ENCODE results near the gene TACR1. TPM values are rescaled to one million over a fixed set of nuclear protein-coding genes. Genes with fewer than 3 reads are reported as not detected.

Gene TACR1
- polyA plus RNA-seq, 1 of the 3 experiments (the other 2 are of a cell fraction) = under 0.01 TPM

DNA sequence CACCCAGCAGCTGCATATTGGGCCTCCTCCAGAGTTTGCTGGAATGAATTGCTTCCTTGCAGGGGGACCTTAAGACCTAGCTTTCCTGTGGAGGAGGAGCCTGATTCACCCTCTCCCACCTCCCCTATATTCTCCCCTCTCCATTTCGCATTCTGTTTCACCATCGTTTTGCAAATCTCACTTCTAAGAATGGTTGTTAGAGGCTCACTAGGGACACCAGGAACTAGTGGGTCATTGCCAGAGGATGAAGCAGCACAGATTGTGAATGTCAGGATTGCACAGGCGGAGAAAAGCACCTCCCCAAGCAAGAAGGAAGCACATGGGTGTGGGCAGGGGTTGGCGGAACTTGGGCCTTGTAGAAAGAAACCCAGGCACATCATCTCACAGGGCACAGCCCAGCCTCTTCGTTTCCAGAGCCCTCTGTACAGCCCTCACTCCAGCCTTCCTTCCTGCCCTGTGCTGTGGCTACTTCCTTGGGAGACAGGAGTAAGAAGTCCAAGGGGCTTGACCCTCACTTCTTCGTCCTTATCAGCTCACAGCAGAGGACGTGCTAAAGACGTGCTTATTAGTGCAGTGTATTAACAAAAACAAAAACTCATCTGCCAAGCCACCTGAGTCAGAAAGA lies 63.4 kb downstream of the TACR1 start:
- no peak overlapping the region for H3K4me3 ChIP-seq (ENCODE audit: low read depth in 2 of 2, low read length in 1 of 2)
- ChIA-PET POLR2A (interaction anchor here (0.6 kb wide), 1 partner anchor 18 kb away, joined by 3 read pairs; no protein-coding TSS in a partner anchor), CTCF (interaction anchor here (1.7 kb wide), 1 partner anchor 63 kb away, joined by 4 read pairs; the partner anchor contains the start of gene TACR1)
- H3K4me2 ChIP-seq = no peak overlapping the region
- H4K20me1 ChIP-seq (ENCODE audit: insufficient read depth) = no peaks in the 10 kb centered on the region
- H2AFZ ChIP-seq (ENCODE audit: low read depth) = no peak overlapping the region
- no peaks in the 10 kb centered on the region for H3K4me1 ChIP-seq (ENCODE audit: control insufficient read depth in 1 of 2, insufficient read depth in 2 of 2, low read depth in 1 of 2, low read length in 1 of 2)
- no peak overlapping the region for H3K27ac ChIP-seq (ENCODE audit: low read depth in 2 of 2, low read length in 1 of 2)
- no peaks in the 10 kb centered on the region for H3K79me2 ChIP-seq (ENCODE audit: insufficient read depth)
- no peaks in the 10 kb centered on the region for H3F3A ChIP-seq (replicated peaks; ENCODE audit: insufficient read depth)
- no peaks in the 10 kb centered on the region for H3K27me3 ChIP-seq (ENCODE audit: insufficient read depth)
- DNase-seq = no peak
- no peaks in the 10 kb centered on the region for H3K36me3 ChIP-seq (replicated peaks in 1 of 2; ENCODE audit: control insufficient read depth in 1 of 2, insufficient read depth in 2 of 2, low read length in 1 of 2)
- no peak for TF ChIP-seq ELF1 (IDR thresholded peaks at IDR 0.05)
- no peaks in the 10 kb centered on the region for H3K9me2 ChIP-seq
- 49% methylated on average over 8 of the region's 8 CpGs for WGBS (ENCODE audit: low lambda C conversion rate)
- no peak overlapping the region for H3K9ac ChIP-seq
- no peaks in the 10 kb centered on the region for H3K9me3 ChIP-seq

DNA sequence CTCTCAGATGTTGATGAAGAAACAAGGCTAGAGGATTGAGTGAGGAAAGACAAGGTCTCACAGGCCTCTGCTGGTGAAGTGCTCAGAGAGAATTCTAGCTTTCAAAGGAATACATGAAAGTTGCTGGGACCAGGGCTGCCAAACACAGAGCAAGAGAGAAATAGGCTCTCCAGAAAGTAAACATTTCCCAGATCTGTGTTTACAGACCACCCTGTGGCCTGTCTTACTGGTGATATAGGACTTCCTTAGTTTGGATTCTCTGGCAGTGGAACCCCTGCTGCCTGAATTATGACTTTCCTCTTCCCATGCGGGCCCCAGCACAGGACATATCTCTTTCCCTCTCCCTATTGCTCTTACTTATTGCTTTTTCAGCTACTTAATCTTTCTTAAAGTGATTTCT lies 64.5 kb downstream of the TACR1 start:
- no peaks in the 10 kb centered on the region for H3K36me3 ChIP-seq (replicated peaks in 1 of 2; ENCODE audit: control insufficient read depth in 1 of 2, insufficient read depth in 2 of 2, low read length in 1 of 2)
- no peaks in the 10 kb centered on the region for H3K9me2 ChIP-seq
- H3K4me2 ChIP-seq = no peak overlapping the region
- H3F3A ChIP-seq (replicated peaks; ENCODE audit: insufficient read depth) = no peaks in the 10 kb centered on the region
- WGBS (ENCODE audit: low lambda C conversion rate) = 75% methylated on average over 1 of the region's 1 CpG
- no peaks in the 10 kb centered on the region for H3K27me3 ChIP-seq (ENCODE audit: insufficient read depth)
- no peaks in the 10 kb centered on the region for H4K20me1 ChIP-seq (ENCODE audit: insufficient read depth)
- no peak for DNase-seq
- no peak overlapping the region for H2AFZ ChIP-seq (ENCODE audit: low read depth)
- no peaks in the 10 kb centered on the region for H3K4me1 ChIP-seq (ENCODE audit: control insufficient read depth in 1 of 2, insufficient read depth in 2 of 2, low read depth in 1 of 2, low read length in 1 of 2)
- ChIA-PET POLR2A (no interaction called here), CTCF (interaction anchor here (1.7 kb wide), 1 partner anchor 64 kb away, joined by 4 read pairs; the partner anchor contains the start of gene TACR1)
- H3K4me3 ChIP-seq (ENCODE audit: low read depth in 2 of 2, low read length in 1 of 2) = no peak overlapping the region
- no peaks in the 10 kb centered on the region for H3K9me3 ChIP-seq
- no peak overlapping the region for H3K27ac ChIP-seq (ENCODE audit: low read depth in 2 of 2, low read length in 1 of 2)
- no peak overlapping the region for H3K9ac ChIP-seq
- no peaks in the 10 kb centered on the region for H3K79me2 ChIP-seq (ENCODE audit: insufficient read depth)
- TF ChIP-seq JUND (IDR thresholded peaks at IDR 0.05) (no peak), FOSL2 (IDR thresholded peaks at IDR 0.05; ENCODE audit: borderline replicate concordance, low read depth) (no peak), FOXJ3 (CRISPR knock-in tag; IDR thresholded peaks at IDR 0.05) (no peak), NRF1 (IDR thresholded peaks at IDR 0.05; ENCODE audit: low read depth, low read length) (no peak), ELF1 (IDR thresholded peaks at IDR 0.05) (no peak), POLR2AphosphoS5 (IDR thresholded peaks at IDR 0.05; ENCODE audit: low read depth, low read length) (no peak), RCOR1 (IDR thresholded peaks at IDR 0.05; ENCODE audit: low read length) (no peak), MXI1 (IDR thresholded peaks at IDR 0.05; ENCODE audit: low read depth, low read length) (no peak), TAF1 (IDR thresholded peaks at IDR 0.05; ENCODE audit: borderline replicate concordance, low read depth, low read length) (no peak), GABPA (IDR thresholded peaks at IDR 0.05; ENCODE audit: low read depth) (no peak)

DNA sequence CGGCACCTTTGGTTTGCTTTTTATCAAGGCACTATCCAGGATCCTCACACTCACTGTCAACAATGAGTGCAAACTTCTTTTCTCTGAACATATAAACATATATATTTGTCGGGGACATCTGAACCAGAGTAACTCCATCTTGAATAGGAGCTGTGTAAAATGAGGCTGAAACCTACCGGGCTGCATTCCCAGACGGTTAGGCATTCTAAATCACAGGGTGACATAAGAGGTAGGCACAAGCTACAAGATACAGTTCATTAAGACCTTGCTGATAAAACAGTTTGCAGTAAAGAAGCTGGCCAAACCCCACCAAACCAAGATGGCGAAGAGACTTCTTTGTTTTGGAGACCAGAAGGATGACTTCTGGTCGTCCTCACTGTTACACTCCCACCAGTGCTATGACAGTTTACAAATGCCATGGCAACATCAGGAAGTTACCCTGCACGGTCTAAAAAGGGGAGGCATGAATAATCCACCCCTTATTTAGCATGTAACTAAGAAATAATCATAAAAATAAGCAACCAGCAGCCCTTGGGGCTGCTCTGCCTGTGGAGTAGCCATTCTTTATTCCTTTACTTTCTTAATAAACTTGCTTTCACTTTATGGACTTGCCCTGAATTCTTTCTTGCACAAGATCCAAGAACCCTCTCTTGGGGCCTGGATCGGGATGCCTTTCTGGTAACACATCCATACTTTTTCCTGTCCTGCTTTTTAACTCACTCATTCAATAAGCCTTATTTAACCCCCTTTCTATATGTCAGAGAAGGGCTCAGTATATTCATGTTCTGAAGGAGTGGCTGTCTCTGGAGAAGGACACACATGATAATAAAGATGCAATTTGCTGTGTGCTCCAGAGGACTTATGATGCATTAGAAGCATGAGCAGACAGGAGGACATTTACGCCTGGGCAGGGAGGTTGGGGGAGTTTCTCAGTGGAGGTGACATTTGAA lies 65.4 kb downstream of the TACR1 start:
- 71% methylated on average over 9 of the region's 9 CpGs for WGBS (ENCODE audit: low lambda C conversion rate)
- Histone ChIP-seq H3K4me3 (ENCODE audit: low read depth in 2 of 2, low read length in 1 of 2) (no peak overlapping the region), H3K27ac (ENCODE audit: low read depth in 2 of 2, low read length in 1 of 2) (no peak overlapping the region), H3K9ac (no peak overlapping the region), H3K4me1 (ENCODE audit: control insufficient read depth in 1 of 2, insufficient read depth in 2 of 2, low read depth in 1 of 2, low read length in 1 of 2) (no peaks in the 10 kb centered on the region), H3K9me3 (no peaks in the 10 kb centered on the region), H3K79me2 (ENCODE audit: insufficient read depth) (no peaks in the 10 kb centered on the region), H3K27me3 (ENCODE audit: insufficient read depth) (no peaks in the 10 kb centered on the region; the same call in 1 of the 2 replicates), H3K36me3 (replicated peaks in 1 of 2; ENCODE audit: control insufficient read depth in 1 of 2, insufficient read depth in 2 of 2, low read length in 1 of 2) (no peaks in the 10 kb centered on the region), H4K20me1 (ENCODE audit: insufficient read depth) (no peaks in the 10 kb centered on the region), H3K9me2 (no peaks in the 10 kb centered on the region), H3K4me2 (no peak overlapping the region), H3F3A (replicated peaks; ENCODE audit: insufficient read depth) (no peaks in the 10 kb centered on the region), H2AFZ (ENCODE audit: low read depth) (no peak overlapping the region)
- POLR2A ChIA-PET = no interaction called here
- CTCF ChIA-PET = interaction anchor here (1.7 kb wide), 1 partner anchor 65 kb away, joined by 4 read pairs; the partner anchor contains the start of gene TACR1
- DNase-seq = no peak
- TF ChIP-seq, protein P1, sequence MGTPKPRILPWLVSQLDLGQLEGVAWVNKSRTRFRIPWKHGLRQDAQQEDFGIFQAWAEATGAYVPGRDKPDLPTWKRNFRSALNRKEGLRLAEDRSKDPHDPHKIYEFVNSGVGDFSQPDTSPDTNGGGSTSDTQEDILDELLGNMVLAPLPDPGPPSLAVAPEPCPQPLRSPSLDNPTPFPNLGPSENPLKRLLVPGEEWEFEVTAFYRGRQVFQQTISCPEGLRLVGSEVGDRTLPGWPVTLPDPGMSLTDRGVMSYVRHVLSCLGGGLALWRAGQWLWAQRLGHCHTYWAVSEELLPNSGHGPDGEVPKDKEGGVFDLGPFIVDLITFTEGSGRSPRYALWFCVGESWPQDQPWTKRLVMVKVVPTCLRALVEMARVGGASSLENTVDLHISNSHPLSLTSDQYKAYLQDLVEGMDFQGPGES (IDR thresholded peaks at IDR 0.05; ENCODE audit: low read depth, low read length) = no peak
- TF ChIP-seq NFIC (IDR thresholded peaks at IDR 0.05; ENCODE audit: borderline replicate concordance) (no peak), ELF1 (IDR thresholded peaks at IDR 0.05) (no peak), SMC3 (IDR thresholded peaks at IDR 0.05; ENCODE audit: low read depth, low read length) (no peak), TAF1 (IDR thresholded peaks at IDR 0.05; ENCODE audit: borderline replicate concordance, low read depth, low read length) (no peak), YY1 (IDR thresholded peaks at IDR 0.05; ENCODE audit: low read depth) (no peak), RAD21 (IDR thresholded peaks at IDR 0.05; ENCODE audit: low read length) (no peak), EP300 (IDR thresholded peaks at IDR 0.05; ENCODE audit: borderline replicate concordance in 1 of 2, low read depth in 1 of 2, low read length in 1 of 2) (no peak), TCF12 (IDR thresholded peaks at IDR 0.05) (no peak), MEF2A (IDR thresholded peaks at IDR 0.05; ENCODE audit: borderline replicate concordance, low read depth) (no peak)
- TF ChIP-seq, protein P2, sequence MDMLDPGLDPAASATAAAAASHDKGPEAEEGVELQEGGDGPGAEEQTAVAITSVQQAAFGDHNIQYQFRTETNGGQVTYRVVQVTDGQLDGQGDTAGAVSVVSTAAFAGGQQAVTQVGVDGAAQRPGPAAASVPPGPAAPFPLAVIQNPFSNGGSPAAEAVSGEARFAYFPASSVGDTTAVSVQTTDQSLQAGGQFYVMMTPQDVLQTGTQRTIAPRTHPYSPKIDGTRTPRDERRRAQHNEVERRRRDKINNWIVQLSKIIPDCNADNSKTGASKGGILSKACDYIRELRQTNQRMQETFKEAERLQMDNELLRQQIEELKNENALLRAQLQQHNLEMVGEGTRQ (IDR thresholded peaks at IDR 0.05; ENCODE audit: borderline replicate concordance, low read depth, low read length) = no peak
